Fibroblast of mammary gland (primary cell): ENCODE measurements around the gene SPATA25.

Experiments used
- DNase-seq: peaks from one replicate; pipeline ENCODE4 v3.0.0-alpha.2; 2010; ENCODE audit warnings: low read depth
- H3K4me3 ChIP-seq: 2 replicates; pipeline ENCODE4 v1.5.1; 2011; ENCODE audit warnings: low read depth, mild to moderate bottlenecking, low read length, moderate library complexity; ENCODE audit not compliant: control insufficient read depth
- TF ChIP-seq, protein P1 (sequence below): conservative IDR thresholded peaks from 2 replicates; pipeline ENCODE4 v1.5.1; 2011; ENCODE audit warnings: low read depth, low read length, inconsistent platforms; ENCODE audit not compliant: control insufficient read depth, insufficient read depth

The SPATA25 gene

DNA sequence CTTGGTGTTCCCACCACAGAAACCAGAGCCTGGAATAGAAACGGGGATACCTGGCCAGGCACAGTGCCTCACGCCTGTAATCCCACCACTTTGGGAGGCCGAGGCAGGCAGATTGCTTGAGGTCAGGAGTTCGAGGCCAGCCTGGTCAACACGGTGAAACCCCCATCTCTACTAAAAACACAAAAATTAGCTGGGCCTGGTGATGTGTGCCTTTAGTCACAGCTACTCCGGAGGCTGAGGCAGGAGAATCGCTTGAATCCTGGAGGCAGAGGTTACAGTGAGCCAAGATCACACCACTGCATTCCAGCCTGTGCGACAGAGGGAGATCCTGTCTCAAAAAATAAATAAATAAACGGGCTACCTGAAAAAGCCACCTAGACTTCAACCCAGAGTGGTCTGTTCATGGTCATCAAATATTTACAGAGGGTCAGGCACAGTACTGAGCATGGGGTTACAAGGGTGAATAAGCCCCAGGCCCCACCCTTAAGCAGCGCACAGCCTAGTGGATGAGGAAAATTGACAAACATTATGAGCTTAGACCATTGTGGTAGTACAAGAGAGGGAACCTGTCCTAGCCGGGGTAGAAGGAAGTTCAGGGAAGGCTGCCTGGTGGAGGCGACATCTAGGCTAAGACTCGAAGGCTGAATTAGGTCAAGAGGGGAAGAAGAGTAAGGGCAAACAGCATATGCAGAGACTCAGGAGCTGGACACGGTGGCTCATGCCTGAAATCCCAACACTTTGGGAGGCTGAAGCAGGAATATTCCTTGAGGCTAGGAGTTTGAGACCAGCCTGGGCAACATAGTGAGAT lies 39.9 kb upstream of the SPATA25 start:
- TF ChIP-seq, protein P1, sequence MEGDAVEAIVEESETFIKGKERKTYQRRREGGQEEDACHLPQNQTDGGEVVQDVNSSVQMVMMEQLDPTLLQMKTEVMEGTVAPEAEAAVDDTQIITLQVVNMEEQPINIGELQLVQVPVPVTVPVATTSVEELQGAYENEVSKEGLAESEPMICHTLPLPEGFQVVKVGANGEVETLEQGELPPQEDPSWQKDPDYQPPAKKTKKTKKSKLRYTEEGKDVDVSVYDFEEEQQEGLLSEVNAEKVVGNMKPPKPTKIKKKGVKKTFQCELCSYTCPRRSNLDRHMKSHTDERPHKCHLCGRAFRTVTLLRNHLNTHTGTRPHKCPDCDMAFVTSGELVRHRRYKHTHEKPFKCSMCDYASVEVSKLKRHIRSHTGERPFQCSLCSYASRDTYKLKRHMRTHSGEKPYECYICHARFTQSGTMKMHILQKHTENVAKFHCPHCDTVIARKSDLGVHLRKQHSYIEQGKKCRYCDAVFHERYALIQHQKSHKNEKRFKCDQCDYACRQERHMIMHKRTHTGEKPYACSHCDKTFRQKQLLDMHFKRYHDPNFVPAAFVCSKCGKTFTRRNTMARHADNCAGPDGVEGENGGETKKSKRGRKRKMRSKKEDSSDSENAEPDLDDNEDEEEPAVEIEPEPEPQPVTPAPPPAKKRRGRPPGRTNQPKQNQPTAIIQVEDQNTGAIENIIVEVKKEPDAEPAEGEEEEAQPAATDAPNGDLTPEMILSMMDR = no peak
- no peak overlapping the region for H3K4me3 ChIP-seq
- DNase-seq = no peak

DNA sequence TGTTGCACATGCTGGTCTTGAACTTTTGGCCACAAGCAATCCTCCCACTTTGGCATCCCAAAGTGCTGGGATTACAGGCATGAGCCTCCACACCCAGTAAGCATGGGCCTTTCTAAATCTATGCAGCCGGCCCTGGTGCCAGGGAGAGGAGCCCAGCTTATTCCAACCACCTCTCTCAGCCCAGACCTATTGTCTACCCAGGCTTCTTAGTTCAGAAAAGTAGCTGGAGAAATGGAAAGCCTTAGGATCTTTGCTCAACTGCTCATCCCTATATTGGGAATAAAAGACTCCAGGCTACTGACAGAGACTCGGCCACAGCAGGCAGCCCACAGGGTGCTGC lies 39.3 kb upstream of the SPATA25 start:
- no peak for DNase-seq
- no peak overlapping the region for H3K4me3 ChIP-seq
- TF ChIP-seq, protein P1 = no peak

GRCh38 chr20:45925821-45926506 lies 38.5 kb upstream of the SPATA25 start:
- DNase-seq = no peak
- TF ChIP-seq, protein P1 = no peak
- no peak overlapping the region for H3K4me3 ChIP-seq

GRCh38 chr20:45924391-45925261 lies 37.2 kb upstream of the SPATA25 start:
- TF ChIP-seq, protein P1 = no peak
- peak; percentile 52 for DNase-seq
- H3K4me3 ChIP-seq = no peak overlapping the region

DNA sequence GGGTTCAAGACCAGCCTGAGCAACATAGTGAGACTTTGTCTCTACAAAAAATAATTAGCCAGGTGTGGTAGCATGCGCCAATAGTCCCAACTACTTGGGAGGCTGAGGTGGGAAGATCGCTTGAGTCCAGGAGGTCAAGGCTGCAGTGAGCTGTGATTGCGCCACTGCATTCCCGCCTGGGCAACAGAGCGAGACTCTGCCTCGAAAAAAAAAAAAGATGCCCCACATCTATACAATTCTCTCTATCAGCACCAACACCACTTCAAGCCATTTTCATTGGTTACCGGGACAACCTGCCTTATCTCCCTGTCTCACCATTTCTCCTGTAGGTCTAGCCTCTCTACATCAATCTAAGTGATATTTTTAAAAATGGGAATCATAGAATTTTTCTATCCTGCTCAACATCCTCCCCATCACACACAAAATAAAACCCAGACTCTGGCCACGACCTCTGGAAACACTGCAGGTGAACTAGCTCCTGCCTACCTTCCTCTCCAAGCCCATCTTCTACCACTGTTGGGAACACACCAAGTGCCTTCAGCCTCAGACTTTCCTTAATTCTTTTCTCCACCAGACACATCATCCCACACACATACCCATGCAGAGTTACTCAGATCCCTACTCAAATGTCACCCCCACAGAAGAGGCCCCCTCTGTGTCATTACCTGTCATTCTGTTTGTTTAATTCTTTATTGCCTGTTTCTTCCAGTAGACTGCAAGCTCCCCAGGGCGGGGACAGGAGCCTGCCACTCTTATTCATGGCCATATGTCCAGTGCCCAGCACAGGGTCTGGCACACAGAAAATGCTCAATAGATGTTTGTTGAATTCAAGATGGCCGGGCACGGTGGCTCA lies 34.1 kb upstream of the SPATA25 start:
- TF ChIP-seq, protein P1 = no peak
- DNase-seq = no peak
- H3K4me3 ChIP-seq = no peak overlapping the region
